HG03175 (cell line): ENCODE measurements around the gene FAM200C.

ENCODE experiments used
- ATAC-seq: cut with Tn5 transposase; IDR thresholded peaks from one replicate; pipeline ENCODE4 v1.9.1; 2021; ENCODE audit warnings: mild to moderate bottlenecking, moderate library complexity; ENCODE audit not compliant: unreplicated experiment

The FAM200C gene

DNA sequence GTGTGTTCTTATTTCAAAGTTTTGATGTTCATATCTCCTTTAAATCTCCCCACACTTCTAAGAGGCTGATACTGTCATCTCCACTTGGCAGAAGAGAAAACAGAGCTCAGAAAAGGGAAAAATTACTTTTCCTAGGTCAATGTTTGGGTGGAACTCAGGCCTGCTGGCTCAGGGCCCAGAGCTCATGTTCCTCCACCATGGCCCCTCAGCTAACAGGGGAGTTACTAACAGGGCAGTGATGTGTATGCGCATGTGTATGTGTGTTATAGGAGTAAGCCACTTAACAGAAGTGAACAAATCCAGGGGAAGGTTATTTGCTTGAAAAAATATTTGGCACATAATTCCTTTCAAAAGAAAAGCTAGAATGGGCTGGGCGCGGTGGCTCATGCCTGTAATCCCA is 32.0 kb downstream of the FAM200C start:
- no peak for ATAC-seq

DNA sequence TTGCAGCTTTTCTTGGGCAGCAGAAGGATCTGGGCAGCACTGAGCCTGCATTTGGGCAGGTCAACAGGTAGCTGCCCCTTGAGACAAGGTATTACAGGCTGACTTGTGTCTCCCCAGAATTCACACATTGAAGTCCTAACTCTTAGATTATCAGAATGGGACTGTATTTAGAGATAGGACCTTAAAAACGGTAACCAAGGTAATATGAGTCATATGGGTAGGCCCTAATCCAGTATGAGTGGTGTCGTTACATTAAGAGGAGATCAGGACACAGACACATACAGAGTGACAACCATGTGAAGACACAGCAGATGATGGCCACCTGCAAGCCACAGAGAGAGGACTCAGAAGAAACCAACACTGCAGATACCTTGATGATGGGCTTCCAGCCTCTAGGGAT is 32.6 kb downstream of the FAM200C start:
- no peak for ATAC-seq

DNA sequence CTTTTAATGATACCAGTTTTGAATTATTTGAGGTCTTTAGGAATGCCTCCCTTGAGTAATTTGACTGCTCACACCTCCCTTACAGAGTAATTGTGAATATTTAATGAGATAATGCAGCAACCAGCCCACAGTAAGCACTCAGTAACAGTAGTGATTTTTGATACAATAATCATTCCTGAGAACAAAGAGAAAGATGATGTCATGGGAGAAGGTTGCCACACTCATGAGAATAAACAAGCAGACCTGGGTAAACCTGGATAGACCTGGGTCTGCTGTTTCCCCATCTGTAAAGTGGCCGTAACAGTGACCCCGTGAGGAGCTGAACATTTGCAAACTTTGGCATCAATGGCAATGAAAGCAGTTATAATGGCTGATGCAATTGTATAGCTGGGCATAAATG is 33.6 kb downstream of the FAM200C start:
- ATAC-seq: no peak

DNA sequence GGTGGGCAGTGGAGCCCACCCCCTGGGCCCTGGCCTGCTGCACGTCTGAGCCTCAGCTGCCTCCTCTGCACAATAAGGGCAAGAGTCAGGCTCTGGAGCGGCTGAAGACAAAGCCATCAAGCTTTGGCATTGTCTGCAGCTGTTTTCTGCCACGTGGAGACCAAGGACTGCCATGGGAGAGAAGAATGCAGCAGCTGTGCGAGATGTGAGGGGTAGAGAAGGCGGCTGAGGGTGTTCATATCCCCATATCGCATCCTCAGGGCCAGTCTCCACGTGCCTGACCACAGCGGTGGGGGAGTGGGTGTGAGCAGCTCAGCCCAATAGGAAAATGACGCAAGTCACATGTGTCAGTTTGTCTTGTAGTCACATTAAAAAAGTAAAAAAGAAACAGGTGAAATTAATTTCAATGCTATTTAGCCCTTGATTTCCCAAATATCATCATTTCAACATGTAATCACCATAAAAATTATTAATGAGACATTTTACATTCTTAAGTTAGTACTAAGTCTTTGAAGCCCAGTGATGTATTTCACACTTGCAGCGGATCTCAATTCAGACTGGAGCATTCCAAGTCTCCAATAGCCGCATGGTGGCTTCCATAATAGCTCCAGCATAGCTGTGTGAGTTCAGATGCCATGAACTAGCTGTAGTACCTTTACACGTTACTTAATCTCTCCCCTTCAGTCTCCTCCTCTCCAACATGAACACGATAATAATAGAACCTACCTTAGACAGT is 36.0 kb downstream of the FAM200C start:
- no peak for ATAC-seq

DNA sequence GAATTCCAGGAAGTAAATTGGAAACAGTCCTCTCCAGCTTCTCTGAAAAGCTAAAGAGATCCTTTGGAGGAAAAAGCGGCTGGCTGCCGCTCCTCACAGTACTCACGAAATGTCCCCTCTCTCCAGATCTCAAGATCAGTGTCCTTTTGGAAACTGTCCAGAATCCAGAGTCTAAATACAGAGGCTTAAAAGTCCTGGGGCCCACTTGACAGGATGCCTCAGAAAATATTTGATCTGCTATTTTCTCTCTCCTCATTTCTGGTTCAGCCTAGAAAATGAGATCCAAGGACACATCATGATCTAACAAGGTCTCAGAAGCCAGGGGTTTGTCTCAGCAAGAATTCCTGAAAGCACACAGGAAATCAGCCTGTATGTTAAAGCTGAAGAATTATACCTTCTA is 36.6 kb downstream of the FAM200C start:
- ATAC-seq: no peak

DNA sequence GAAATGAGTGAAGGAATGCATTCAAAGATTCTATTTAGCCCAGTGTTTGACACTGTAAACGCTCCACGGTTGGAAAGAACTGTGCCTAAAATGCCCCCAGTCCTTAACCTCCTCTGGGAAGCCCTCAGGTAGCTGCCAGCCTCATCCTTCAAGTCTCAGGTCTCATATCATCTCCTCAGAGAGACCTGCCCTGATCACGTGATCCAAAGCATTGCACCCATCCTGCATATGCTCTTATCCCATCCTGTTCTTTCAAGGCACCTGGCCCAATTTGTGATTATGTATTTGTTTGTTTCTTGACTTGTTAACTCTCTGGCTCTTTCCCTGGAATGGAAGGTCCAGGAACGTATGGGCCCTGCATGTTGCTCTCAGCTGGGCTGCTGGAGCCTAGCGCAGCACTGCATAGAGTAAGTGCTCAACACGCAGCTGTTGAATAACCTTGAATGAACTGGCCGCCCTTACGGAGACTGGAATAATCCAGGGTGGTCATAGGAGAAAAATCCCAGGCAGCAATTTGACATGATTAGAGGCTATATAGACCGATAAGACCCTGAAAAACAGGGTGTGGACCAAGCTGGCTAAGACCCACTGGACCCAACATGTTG is 38.1 kb downstream of the FAM200C start:
- ATAC-seq: no peak

GRCh38 chr5:160360310-160360709 is 39.5 kb downstream of the FAM200C start:
- no peak for ATAC-seq

DNA sequence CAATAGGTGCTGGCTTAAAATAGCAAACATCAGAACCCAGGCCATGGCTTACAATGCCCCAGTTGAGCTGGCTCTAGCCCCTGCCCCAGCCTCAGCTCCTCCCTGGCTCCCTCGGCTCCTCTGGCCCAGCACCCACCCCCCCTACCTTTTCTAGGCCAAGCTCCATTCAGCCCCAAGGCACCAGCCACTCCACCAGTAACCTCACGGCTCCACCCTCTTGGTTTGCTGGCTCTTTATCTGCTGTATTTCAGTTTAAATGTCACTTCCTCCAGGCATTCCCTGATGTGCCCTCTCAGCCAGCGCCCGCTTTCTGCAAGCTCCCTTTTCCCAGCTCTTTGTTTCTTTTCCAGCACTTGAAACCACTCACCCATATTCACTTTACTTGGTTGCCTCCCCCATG is 40.0 kb downstream of the FAM200C start:
- no peak for ATAC-seq

- no peak for ATAC-seq
These were observed 40.6 kb downstream of the FAM200C start for GRCh38 chr5:160359242-160359641.

DNA sequence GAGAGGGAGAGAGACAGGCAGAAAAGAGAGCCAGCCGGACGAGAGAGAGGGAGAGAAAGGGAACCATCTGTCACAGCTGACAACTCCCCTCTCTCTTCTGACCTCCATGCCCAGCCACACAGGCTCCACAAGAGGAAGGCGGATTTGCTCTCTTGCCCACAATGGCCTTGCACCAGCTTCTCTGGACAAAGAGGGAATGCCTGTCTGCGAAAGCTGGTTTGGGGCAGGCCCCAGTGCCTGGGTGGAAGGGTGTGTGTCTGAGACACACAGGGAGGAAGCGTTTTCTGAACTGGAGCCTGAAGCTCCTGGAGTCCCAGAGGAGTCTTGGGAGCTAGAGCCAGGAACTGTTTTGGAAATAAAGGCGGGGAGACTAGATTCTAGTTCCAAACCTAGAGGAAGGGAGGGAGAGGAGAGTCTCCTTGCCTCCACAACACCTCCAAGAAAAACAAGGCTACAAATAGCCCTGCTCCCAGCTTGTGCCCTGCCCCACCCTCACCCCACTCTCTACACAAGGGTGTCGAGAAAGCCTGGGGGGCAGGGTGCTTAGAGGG is 41.9 kb downstream of the FAM200C start:
- ATAC-seq: no peak

DNA sequence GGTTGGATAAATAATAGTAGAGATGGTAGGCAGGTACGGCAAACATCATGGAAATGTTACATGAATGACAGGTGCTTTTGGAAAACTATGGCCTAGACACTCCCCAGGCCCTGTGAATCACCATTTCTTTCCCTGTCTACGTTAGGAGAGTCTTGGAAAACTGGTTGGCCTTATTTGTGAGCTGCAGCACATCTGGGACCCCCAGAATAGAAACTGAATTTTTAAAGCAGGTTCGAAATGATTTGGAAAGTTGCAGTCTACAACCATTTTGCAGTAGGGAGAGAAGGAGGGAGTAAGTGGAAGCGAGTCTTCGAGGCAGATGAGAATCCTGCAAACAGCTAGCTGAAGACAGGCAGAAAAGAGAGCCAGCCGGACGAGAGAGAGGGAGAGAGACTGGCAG is 42.5 kb downstream of the FAM200C start:
- no peak for ATAC-seq

DNA sequence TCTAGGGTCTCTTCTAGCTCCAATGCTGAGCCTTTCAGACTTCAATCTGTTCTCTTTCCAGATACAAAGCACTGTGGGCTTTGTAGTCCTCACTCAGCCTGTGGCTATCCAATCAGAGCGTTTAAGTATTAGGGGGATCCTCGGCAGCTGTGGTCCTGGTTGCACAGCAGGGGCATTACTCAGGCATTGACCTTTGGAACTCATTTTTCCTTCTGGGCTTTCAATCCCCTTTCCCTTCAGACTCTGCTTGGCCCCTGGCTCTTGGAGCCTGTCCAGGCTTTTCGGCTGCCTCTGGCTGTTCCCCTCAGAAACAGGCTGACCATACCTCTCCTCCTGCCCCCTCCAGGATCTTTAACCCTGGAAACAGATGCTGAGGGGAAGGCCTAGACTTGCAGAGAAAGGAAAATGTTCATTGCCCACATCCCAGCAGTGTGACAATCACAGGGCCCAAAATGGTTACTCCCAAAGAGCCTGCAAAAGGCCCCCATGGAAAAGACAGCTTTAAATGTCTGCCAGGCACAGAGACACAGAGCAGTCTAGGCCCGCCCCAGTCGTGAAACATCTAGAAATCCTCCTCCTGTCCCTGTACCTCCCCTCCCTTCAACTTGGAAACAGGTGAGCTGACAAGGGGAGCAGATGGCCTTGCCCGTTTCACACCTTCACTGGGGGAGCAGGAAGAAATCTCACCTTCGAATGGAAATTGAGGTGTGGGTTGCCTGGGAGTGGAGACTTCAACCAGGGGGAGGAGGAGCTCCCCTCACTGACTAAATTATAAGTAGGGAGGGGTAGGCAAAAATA is 43.1 kb downstream of the FAM200C start:
- ATAC-seq: no peak

GRCh38 chr5:160354666-160355065 is 45.2 kb downstream of the FAM200C start:
- ATAC-seq: no peak

DNA sequence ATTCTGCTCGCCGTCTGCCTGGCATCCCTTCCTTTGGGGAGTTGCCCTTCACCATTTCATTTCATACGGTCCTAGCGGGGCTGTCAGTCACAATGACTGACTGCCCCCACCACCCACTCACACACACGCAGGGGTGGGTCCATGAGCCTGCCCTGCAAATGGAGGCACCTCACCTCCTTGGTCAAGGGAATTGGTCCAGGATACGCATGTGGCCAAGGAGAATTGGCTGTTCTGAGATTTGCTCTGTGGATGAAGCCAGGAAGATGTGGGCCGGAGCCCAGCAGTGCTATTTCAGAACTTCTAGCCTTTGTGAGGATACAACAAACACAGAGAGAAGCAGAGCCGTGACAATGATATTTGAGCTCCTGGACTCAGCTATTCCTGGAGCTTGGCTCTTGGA is 46.5 kb downstream of the FAM200C start:
- no peak for ATAC-seq

DNA sequence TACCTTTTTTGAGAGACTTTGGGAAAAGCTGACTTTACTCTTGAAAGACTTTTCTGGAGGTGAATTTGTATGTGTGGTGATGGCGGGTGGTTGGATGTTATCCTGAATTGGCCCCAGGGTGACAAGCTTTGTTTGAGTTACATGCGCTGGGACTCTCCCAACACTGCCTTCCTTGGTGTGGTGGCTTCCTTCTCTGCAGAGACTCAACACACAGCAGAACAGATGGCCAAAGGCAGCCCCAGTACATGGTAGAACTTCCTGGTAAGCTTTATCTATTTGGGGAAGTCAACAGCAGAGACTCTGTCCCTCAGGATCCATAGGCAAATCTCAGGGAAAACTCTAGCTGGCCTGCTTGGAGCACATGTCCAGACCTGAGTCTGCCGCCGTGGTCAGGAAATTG is 47.5 kb downstream of the FAM200C start:
- ATAC-seq: no peak

GRCh38 chr5:160349935-160350303 is 49.9 kb downstream of the FAM200C start:
- no peak for ATAC-seq

- no peak for ATAC-seq
These were observed 50.5 kb downstream of the FAM200C start for GRCh38 chr5:160349249-160349934.

- ATAC-seq: no peak
These were observed 51.8 kb downstream of the FAM200C start for GRCh38 chr5:160348080-160348479.

- ATAC-seq: no peak
These were observed 52.4 kb downstream of the FAM200C start for GRCh38 chr5:160347448-160347847.
